ENCODE results near the gene MAP7. TPM values are rescaled to one million over a fixed set of nuclear protein-coding genes. Genes with fewer than 3 reads are reported as not detected.

Gene MAP7
- total and polyA plus RNA-seq, 9 of the 15 experiments (the other 6 are each of a cell fraction or from before 2014, with no cell fraction given) = 0.76 to 7.7 (median 3.9) TPM

- no peak for TF ChIP-seq RFX7 (CRISPR knock-in tag; IDR thresholded peaks at IDR 0.05)
- no peak for TF ChIP-seq CEBPG (CRISPR knock-in tag; IDR thresholded peaks at IDR 0.05)
- TF ChIP-seq CEBPG (tag; conservative IDR thresholded peaks at IDR 0.05 in 1 of 2, IDR thresholded peaks at IDR 0.05 in 1 of 2) = no peak
- no peak for TF ChIP-seq HNRNPL (IDR thresholded peaks at IDR 0.05; ENCODE audit: low read depth, low read length)
- no peak for TF ChIP-seq ATF1 (CRISPR knock-in tag; IDR thresholded peaks at IDR 0.05)
- no peak for TF ChIP-seq ATF1 (tag; IDR thresholded peaks at IDR 0.05)
- no peak for TF ChIP-seq ZNF76 (CRISPR knock-in tag; IDR thresholded peaks at IDR 0.05; ENCODE audit: borderline replicate concordance)
- TF ChIP-seq ESRRA (IDR thresholded peaks at IDR 0.05; ENCODE audit: borderline replicate concordance, low read depth) = no peak
- TF ChIP-seq RB1 (IDR thresholded peaks at IDR 0.05; ENCODE audit: low read depth) = no peak
- TF ChIP-seq BRD9 (IDR thresholded peaks at IDR 0.05; ENCODE audit: low read depth, partially characterized antibody) = no peak
These were observed 81.5 kb downstream of the MAP7 start (continued) for GRCh38 chr6:136468711-136469110.

DNA sequence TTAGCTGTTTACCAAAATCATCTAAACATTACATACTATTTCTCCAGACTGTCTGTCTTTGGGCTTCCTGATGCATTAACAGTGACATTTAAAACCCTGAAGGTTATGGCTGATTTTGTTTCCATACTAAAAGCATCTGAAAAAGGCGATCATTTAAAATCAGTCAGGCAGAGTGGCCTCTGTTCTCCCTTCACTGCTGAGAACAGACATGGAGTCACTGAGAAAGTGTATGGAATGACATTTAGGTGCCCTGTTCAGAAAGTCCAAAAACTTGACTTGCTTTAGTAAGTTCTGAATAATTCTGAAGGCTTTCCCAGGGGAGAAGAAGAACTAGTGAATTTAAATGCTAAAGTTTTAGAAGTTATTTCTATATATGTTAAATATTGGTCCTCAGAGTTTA lies 83.0 kb downstream of the MAP7 start:
- CTCF ChIA-PET (ENCODE audit: low intra/inter-chr PET ratio) = no interaction called here
- H3K4me2 ChIP-seq (ENCODE audit: insufficient read depth, low read length) = no peak overlapping the region
- H3K27ac ChIP-seq (ENCODE audit: extremely low read depth, low read depth, low read length) = no peak overlapping the region
- H3K36me3 ChIP-seq (ENCODE audit: control insufficient read depth, insufficient read depth, low read length) = no peaks in the 10 kb centered on the region
- TF ChIP-seq ZKSCAN8 (CRISPR knock-in tag; IDR thresholded peaks at IDR 0.05) (0 out of 2 replicates have a peak, but pooled peaks have one; percentile 39), PTBP1 (IDR thresholded peaks at IDR 0.05; ENCODE audit: low read depth, low read length) (no peak)
- no peak overlapping the region for H3K9ac ChIP-seq (ENCODE audit: insufficient read depth in 1 of 2, low read depth in 2 of 2, low read length in 2 of 2)
- WGBS (ENCODE audit: insufficient coverage, low coverage, missing lambda C conversion rate) = 24% methylated on average over 1 of the region's 1 CpG
- no peaks in the 10 kb centered on the region for H3K27me3 ChIP-seq (ENCODE audit: control insufficient read depth in 2 of 2, insufficient read depth in 2 of 2, low read length in 2 of 2)
- intact Hi-C loops (cut with micrococcal nuclease) = no loop called here
- 0 out of 5 replicates have a peak, but pooled peaks cover 0 to 3% of the 10 kb centered on the region in 2 experiments for H3K4me1 ChIP-seq (replicated peaks in 1 of 2; ENCODE audit: control insufficient read depth in 2 of 2, insufficient read depth in 2 of 2, low read length in 2 of 2)
- no peak overlapping the region for H3K4me3 ChIP-seq
- ATAC-seq (peak; percentile 24; the same call in 2 of the 3 replicates), FAIRE-seq (no peak), DNase-seq (ENCODE audit: extremely low read depth in 1 of 4, low spot score in 3 of 4) (no peak)
- no peaks in the 10 kb centered on the region for H4K20me1 ChIP-seq (replicated peaks; ENCODE audit: control insufficient read depth, insufficient read depth, low read length)
- no TSS peak for BruUV-seq (replicated peaks)
- in situ Hi-C loops (cut with MboI) = no loop called here
- H2AFZ ChIP-seq (ENCODE audit: low read depth, low read length) = 0 out of 2 replicates have a peak overlapping the region, but pooled peaks have one; percentile 19
- H3K79me2 ChIP-seq (ENCODE audit: control insufficient read depth, insufficient read depth, low read length) = no peaks in the 10 kb centered on the region
- POLR2A ChIA-PET = no interaction called here
- H3K9me1 ChIP-seq (ENCODE audit: control insufficient read depth, insufficient read depth, low read length) = no peaks in the 10 kb centered on the region
- H3K9me3 ChIP-seq (replicated peaks; ENCODE audit: control insufficient read depth, insufficient read depth, low read depth, low read length) = no peaks in the 10 kb centered on the region
